Esophagus squamous epithelium (tissue), 4 donors: ENCODE measurements around the gene HOXC13.

Source experiments
- POLR2A ChIP-seq, 4 donors: fragments of 450-650 bp; IDR thresholded peaks; one replicate each; pipeline ENCODE4 v1.6.1; 2017; ENCODE audit warnings: antibody characterized with exemption in 4 of 4, mild to moderate bottlenecking in 4 of 4, moderate library complexity in 3 of 4
- TF ChIP-seq, protein P1 (sequence below), 6 experiments: fragments of 450-650 bp in 4 of 6; fragments of 200-600 bp in 2 of 6; sonication (generic) in 2 of 6; IDR thresholded peaks; one replicate each; pipeline ENCODE4 v1.5.1; 2016 to 2019; ENCODE audit warnings: antibody characterized with exemption in 6 of 6, mild to moderate bottlenecking in 4 of 6, moderate library complexity in 4 of 6

- TF ChIP-seq, protein P1, sequence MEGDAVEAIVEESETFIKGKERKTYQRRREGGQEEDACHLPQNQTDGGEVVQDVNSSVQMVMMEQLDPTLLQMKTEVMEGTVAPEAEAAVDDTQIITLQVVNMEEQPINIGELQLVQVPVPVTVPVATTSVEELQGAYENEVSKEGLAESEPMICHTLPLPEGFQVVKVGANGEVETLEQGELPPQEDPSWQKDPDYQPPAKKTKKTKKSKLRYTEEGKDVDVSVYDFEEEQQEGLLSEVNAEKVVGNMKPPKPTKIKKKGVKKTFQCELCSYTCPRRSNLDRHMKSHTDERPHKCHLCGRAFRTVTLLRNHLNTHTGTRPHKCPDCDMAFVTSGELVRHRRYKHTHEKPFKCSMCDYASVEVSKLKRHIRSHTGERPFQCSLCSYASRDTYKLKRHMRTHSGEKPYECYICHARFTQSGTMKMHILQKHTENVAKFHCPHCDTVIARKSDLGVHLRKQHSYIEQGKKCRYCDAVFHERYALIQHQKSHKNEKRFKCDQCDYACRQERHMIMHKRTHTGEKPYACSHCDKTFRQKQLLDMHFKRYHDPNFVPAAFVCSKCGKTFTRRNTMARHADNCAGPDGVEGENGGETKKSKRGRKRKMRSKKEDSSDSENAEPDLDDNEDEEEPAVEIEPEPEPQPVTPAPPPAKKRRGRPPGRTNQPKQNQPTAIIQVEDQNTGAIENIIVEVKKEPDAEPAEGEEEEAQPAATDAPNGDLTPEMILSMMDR (IDR thresholded peaks at IDR 0.05), result no peak
- no peak for TF ChIP-seq POLR2A (IDR thresholded peaks at IDR 0.05)
These were observed 31.1 kb downstream of the HOXC13 start for GRCh38 chr12:53969588-53970259.
